H1 (cell line): ENCODE measurements around the gene LONRF2.

Source experiments
- ATF2 ChIP-seq: IDR thresholded peaks from 2 replicates; pipeline ENCODE4 v1.6.1; 2012; ENCODE audit warnings: low read length, inconsistent platforms
- BRCA1 ChIP-seq: IDR thresholded peaks from 2 replicates; pipeline ENCODE4 v1.6.1; 2012; ENCODE audit warnings: low read depth, low read length, improper control_type of control experiment
- CBX5 ChIP-seq: fragments of 300-800, 300-1000 bp; sonication (generic); IDR thresholded peaks from 2 replicates; pipeline ENCODE4 v1.7.1; 2016; ENCODE audit warnings: antibody characterized with exemption, low read length, low read depth
- CEBPB ChIP-seq: IDR thresholded peaks from 2 replicates; pipeline ENCODE4 v1.6.1; 2012; ENCODE audit warnings: low read depth, low read length
- CTCF ChIP-seq, 3 experiments: IDR thresholded peaks; 1 replicate in 2 of 3; 2 replicates in 1 of 3; pipeline versions ENCODE4 v1.5.1 to v1.6.1; 2011; ENCODE audit warnings: low read length in 3 of 3, mild to moderate bottlenecking in 3 of 3, inconsistent platforms in 2 of 3, low read depth in 1 of 3, moderate library complexity in 1 of 3; ENCODE audit not compliant: insufficient read depth in 1 of 3; ENCODE audit errors: control extremely low read depth in 1 of 3
- JUN ChIP-seq: IDR thresholded peaks from 2 replicates; pipeline ENCODE4 v1.6.1; 2011; ENCODE audit warnings: low read depth, mild to moderate bottlenecking, improper control_type of control experiment, low read length
- NRF1 ChIP-seq: IDR thresholded peaks from 2 replicates; pipeline ENCODE4 v1.6.1; 2011; ENCODE audit warnings: mild to moderate bottlenecking, low read depth, low read length, improper control_type of control experiment
- PHF8 ChIP-seq: fragments of 200-600 bp; sonication (generic); conservative IDR thresholded peaks from 2 replicates; pipeline ENCODE4 v1.7.1; 2012; ENCODE audit warnings: low read depth, mild to moderate bottlenecking, inconsistent platforms, low read length, moderate library complexity
- POLR2A ChIP-seq, 2 experiments: IDR thresholded peaks; 1 replicate in 1 of 2; 2 replicates in 1 of 2; pipeline ENCODE4 v1.6.1; 2011; ENCODE audit warnings: low read depth in 2 of 2, low read length in 2 of 2, mild to moderate bottlenecking in 2 of 2; ENCODE audit errors: control extremely low read depth in 1 of 2
- SIN3A ChIP-seq, 2 experiments: IDR thresholded peaks in 1 of 2; conservative IDR thresholded peaks in 1 of 2; 2 replicates each; pipeline ENCODE4 v1.6.1; 2011 to 2012; ENCODE audit warnings: low read length in 2 of 2, improper control_type of control experiment in 1 of 2, low read depth in 1 of 2, mild to moderate bottlenecking in 1 of 2
- USF2 ChIP-seq: IDR thresholded peaks from 2 replicates; pipeline ENCODE4 v1.6.1; 2011; ENCODE audit warnings: low read length, improper control_type of control experiment

DNA sequence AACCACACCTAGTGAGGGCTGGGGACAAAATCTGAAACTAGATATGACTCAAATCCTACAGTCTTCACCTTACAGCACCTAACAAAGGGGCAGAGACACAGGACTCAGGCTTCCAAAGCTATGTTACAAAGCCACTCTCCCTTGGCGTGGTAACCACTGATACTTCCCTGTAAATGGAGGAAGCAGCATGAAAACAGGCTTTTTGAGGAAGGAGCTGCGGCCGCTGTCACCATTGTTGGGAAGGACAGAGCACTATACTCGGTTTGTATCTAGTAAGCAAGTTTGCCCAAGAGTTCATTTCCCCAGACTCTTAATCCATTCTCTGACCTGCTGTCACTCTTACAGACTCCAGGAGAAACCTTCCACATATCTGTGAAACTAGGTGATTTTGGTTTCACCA, 60.3 kb downstream of the LONRF2 start:
- TF ChIP-seq USF2 (no peak), CTCF (IDR thresholded peaks at IDR 0.05; ENCODE audit: control extremely low read depth in 1 of 3, insufficient read depth in 1 of 3, low read depth in 1 of 3, low read length in 3 of 3) (no peak), CBX5 (no peak), SIN3A (conservative IDR thresholded peaks at IDR 0.05 in 1 of 2, IDR thresholded peaks at IDR 0.05 in 1 of 2; ENCODE audit: low read depth in 1 of 2, low read length in 2 of 2) (no peak), BRCA1 (no peak), POLR2A (IDR thresholded peaks at IDR 0.05; ENCODE audit: control extremely low read depth in 1 of 2, low read depth in 2 of 2, low read length in 2 of 2) (no peak), ATF2 (no peak), JUN (no peak), PHF8 (no peak), NRF1 (no peak), CEBPB (no peak)
